ENCODE results near the gene B3GNT3. TPM values are rescaled to one million over a fixed set of nuclear protein-coding genes. Genes with fewer than 3 reads are reported as not detected.

B3GNT3 gene
- total RNA-seq, 1 experiment from 2014 or later = 1.9 TPM

DNA sequence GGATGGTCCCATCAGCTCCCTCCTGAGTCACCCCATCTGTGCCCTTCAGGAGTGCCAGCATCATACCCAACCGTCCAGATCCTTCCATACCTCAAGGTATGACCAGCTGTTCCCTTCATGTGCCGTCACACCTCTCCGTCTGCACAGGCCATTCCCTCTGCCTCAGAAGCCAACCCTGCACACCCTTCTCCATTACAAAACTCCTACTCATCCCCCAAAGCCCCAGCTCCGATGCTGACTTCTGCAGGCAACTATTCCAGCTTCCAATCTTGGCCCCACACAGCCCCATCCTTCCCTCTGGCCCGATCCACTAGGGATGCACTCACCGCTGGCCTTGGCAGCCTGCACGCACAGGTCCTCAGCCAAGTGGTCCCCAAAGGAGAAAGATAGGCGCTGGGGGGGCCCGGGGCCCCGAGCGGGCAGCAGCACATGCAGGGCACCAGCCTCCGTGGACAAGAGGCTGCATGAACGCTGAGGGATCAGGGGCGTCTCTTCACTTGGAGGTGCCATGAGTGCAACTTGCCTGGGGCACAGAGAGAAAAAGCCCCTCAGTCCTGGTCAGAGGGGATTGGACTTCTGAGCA, 49.1 kb downstream of the B3GNT3 start (continued):
- TF ChIP-seq, protein P1, sequence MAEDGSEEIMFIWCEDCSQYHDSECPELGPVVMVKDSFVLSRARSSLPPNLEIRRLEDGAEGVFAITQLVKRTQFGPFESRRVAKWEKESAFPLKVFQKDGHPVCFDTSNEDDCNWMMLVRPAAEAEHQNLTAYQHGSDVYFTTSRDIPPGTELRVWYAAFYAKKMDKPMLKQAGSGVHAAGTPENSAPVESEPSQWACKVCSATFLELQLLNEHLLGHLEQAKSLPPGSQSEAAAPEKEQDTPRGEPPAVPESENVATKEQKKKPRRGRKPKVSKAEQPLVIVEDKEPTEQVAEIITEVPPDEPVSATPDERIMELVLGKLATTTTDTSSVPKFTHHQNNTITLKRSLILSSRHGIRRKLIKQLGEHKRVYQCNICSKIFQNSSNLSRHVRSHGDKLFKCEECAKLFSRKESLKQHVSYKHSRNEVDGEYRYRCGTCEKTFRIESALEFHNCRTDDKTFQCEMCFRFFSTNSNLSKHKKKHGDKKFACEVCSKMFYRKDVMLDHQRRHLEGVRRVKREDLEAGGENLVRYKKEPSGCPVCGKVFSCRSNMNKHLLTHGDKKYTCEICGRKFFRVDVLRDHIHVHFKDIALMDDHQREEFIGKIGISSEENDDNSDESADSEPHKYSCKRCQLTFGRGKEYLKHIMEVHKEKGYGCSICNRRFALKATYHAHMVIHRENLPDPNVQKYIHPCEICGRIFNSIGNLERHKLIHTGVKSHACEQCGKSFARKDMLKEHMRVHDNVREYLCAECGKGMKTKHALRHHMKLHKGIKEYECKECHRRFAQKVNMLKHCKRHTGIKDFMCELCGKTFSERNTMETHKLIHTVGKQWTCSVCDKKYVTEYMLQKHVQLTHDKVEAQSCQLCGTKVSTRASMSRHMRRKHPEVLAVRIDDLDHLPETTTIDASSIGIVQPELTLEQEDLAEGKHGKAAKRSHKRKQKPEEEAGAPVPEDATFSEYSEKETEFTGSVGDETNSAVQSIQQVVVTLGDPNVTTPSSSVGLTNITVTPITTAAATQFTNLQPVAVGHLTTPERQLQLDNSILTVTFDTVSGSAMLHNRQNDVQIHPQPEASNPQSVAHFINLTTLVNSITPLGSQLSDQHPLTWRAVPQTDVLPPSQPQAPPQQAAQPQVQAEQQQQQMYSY (CRISPR knock-in tag; IDR thresholded peaks at IDR 0.05) = no peak
- TF ChIP-seq, protein P2, sequence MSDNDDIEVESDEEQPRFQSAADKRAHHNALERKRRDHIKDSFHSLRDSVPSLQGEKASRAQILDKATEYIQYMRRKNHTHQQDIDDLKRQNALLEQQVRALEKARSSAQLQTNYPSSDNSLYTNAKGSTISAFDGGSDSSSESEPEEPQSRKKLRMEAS (CRISPR knock-in tag; IDR thresholded peaks at IDR 0.05) = no peak
- TF ChIP-seq, protein P3, sequence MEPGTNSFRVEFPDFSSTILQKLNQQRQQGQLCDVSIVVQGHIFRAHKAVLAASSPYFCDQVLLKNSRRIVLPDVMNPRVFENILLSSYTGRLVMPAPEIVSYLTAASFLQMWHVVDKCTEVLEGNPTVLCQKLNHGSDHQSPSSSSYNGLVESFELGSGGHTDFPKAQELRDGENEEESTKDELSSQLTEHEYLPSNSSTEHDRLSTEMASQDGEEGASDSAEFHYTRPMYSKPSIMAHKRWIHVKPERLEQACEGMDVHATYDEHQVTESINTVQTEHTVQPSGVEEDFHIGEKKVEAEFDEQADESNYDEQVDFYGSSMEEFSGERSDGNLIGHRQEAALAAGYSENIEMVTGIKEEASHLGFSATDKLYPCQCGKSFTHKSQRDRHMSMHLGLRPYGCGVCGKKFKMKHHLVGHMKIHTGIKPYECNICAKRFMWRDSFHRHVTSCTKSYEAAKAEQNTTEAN (CRISPR knock-in tag; IDR thresholded peaks at IDR 0.05) = no peak
- TF ChIP-seq ZNF232 (CRISPR knock-in tag; IDR thresholded peaks at IDR 0.05) (no peak), JAZF1 (CRISPR knock-in tag; IDR thresholded peaks at IDR 0.05) (no peak)

DNA sequence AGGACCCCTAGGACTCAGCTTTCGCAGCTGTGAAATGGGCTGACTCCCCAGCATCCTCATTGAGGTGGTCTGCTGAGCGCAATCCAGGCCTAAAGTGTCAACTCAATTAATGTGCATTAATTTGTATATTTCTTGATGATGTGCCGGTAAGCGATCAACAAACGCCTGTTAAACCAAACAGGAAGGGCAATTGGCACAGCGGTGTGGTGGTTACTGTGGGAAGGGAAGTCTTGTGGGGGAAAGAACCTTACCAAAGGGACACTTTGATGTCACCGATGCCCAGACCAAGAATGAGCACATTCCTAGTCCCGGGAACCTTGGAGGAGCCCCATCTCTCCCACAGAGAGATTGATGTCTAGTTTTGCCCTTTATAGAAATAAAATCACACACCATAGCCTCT, 51.2 kb downstream of the B3GNT3 start:
- H3K27me3 Mint-ChIP-seq (ENCODE audit: low read depth) = peaks cover 50% of the 10 kb centered on the region
- no peak for DNase-seq (ENCODE audit: low spot score)
- ATAC-seq = no peak
- no peak overlapping the region for H3K4me3 Mint-ChIP-seq
- CTCF ChIA-PET = interaction anchor here (1.9 kb wide), 1 partner anchor 13 kb away, joined by 14 read pairs; the partner anchor contains the start of gene RPL18A
- no peaks in the 10 kb centered on the region for H3K9me3 Mint-ChIP-seq
- H3K36me3 Mint-ChIP-seq = no peaks in the 10 kb centered on the region
- POLR2A ChIA-PET = no interaction called here
- H3K27ac Mint-ChIP-seq = no peak overlapping the region
- peaks cover under 1% of the 10 kb centered on the region; the same call in 1 of the 2 replicates for H3K4me1 Mint-ChIP-seq
- TF ChIP-seq CBFB (CRISPR knock-in tag; IDR thresholded peaks at IDR 0.05; ENCODE audit: low read depth) (no peak), ZNF121 (CRISPR knock-in tag; IDR thresholded peaks at IDR 0.05) (no peak), JAZF1 (CRISPR knock-in tag; IDR thresholded peaks at IDR 0.05) (no peak), RORB (CRISPR knock-in tag; IDR thresholded peaks at IDR 0.05) (no peak), GTF2I (CRISPR knock-in tag; conservative IDR thresholded peaks at IDR 0.05) (no peak), ZNF317 (CRISPR knock-in tag; IDR thresholded peaks at IDR 0.05; ENCODE audit: borderline replicate concordance, low read depth) (no peak), JUN (CRISPR knock-in tag; IDR thresholded peaks at IDR 0.05) (no peak), NFE2L1 (CRISPR knock-in tag; IDR thresholded peaks at IDR 0.05) (no peak), TEAD1 (CRISPR knock-in tag; IDR thresholded peaks at IDR 0.05) (no peak), ZNF671 (CRISPR knock-in tag; IDR thresholded peaks at IDR 0.05) (no peak), ZNF423 (CRISPR knock-in tag; IDR thresholded peaks at IDR 0.05) (no peak)
- TF ChIP-seq, protein P4, sequence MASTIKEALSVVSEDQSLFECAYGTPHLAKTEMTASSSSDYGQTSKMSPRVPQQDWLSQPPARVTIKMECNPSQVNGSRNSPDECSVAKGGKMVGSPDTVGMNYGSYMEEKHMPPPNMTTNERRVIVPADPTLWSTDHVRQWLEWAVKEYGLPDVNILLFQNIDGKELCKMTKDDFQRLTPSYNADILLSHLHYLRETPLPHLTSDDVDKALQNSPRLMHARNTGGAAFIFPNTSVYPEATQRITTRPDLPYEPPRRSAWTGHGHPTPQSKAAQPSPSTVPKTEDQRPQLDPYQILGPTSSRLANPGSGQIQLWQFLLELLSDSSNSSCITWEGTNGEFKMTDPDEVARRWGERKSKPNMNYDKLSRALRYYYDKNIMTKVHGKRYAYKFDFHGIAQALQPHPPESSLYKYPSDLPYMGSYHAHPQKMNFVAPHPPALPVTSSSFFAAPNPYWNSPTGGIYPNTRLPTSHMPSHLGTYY (CRISPR knock-in tag; IDR thresholded peaks at IDR 0.05) = no peak
- TF ChIP-seq, protein P5, sequence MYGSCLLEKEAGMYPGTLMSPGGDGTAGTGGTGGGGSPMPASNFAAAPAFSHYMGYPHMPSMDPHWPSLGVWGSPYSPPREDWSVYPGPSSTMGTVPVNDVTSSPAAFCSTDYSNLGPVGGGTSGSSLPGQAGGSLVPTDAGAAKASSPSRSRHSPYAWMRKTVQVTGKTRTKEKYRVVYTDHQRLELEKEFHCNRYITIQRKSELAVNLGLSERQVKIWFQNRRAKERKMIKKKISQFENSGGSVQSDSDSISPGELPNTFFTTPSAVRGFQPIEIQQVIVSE (CRISPR knock-in tag; IDR thresholded peaks at IDR 0.05; ENCODE audit: borderline replicate concordance) = no peak
- TF ChIP-seq, protein P2 (CRISPR knock-in tag; IDR thresholded peaks at IDR 0.05) = no peak
- TF ChIP-seq, protein P6, sequence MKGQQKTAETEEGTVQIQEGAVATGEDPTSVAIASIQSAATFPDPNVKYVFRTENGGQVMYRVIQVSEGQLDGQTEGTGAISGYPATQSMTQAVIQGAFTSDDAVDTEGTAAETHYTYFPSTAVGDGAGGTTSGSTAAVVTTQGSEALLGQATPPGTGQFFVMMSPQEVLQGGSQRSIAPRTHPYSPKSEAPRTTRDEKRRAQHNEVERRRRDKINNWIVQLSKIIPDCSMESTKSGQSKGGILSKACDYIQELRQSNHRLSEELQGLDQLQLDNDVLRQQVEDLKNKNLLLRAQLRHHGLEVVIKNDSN (CRISPR knock-in tag; IDR thresholded peaks at IDR 0.05) = no peak
- TF ChIP-seq, protein P7, sequence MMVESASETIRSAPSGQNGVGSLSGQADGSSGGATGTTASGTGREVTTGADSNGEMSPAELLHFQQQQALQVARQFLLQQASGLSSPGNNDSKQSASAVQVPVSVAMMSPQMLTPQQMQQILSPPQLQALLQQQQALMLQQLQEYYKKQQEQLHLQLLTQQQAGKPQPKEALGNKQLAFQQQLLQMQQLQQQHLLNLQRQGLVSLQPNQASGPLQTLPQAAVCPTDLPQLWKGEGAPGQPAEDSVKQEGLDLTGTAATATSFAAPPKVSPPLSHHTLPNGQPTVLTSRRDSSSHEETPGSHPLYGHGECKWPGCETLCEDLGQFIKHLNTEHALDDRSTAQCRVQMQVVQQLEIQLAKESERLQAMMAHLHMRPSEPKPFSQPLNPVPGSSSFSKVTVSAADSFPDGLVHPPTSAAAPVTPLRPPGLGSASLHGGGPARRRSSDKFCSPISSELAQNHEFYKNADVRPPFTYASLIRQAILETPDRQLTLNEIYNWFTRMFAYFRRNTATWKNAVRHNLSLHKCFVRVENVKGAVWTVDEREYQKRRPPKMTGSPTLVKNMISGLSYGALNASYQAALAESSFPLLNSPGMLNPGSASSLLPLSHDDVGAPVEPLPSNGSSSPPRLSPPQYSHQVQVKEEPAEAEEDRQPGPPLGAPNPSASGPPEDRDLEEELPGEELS (CRISPR knock-in tag; IDR thresholded peaks at IDR 0.05) = no peak
- TF ChIP-seq, protein P8, sequence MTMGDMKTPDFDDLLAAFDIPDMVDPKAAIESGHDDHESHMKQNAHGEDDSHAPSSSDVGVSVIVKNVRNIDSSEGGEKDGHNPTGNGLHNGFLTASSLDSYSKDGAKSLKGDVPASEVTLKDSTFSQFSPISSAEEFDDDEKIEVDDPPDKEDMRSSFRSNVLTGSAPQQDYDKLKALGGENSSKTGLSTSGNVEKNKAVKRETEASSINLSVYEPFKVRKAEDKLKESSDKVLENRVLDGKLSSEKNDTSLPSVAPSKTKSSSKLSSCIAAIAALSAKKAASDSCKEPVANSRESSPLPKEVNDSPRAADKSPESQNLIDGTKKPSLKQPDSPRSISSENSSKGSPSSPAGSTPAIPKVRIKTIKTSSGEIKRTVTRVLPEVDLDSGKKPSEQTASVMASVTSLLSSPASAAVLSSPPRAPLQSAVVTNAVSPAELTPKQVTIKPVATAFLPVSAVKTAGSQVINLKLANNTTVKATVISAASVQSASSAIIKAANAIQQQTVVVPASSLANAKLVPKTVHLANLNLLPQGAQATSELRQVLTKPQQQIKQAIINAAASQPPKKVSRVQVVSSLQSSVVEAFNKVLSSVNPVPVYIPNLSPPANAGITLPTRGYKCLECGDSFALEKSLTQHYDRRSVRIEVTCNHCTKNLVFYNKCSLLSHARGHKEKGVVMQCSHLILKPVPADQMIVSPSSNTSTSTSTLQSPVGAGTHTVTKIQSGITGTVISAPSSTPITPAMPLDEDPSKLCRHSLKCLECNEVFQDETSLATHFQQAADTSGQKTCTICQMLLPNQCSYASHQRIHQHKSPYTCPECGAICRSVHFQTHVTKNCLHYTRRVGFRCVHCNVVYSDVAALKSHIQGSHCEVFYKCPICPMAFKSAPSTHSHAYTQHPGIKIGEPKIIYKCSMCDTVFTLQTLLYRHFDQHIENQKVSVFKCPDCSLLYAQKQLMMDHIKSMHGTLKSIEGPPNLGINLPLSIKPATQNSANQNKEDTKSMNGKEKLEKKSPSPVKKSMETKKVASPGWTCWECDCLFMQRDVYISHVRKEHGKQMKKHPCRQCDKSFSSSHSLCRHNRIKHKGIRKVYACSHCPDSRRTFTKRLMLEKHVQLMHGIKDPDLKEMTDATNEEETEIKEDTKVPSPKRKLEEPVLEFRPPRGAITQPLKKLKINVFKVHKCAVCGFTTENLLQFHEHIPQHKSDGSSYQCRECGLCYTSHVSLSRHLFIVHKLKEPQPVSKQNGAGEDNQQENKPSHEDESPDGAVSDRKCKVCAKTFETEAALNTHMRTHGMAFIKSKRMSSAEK (CRISPR knock-in tag; IDR thresholded peaks at IDR 0.05; ENCODE audit: borderline replicate concordance) = no peak

Data from WTC11 (cell line).